Stimulated activated CD4-positive, alpha-beta T cell treated with anti-CD3 and anti-CD28 coated beads, Interleukin-15, amount 100 ng/mL, for 24 hours (primary cell): ENCODE measurements around the gene LAMC3.

Source experiments
- DNase-seq: peaks from one replicate; pipeline ENCODE4 v3.0.0-alpha.2; 2020

LAMC3 gene

DNA sequence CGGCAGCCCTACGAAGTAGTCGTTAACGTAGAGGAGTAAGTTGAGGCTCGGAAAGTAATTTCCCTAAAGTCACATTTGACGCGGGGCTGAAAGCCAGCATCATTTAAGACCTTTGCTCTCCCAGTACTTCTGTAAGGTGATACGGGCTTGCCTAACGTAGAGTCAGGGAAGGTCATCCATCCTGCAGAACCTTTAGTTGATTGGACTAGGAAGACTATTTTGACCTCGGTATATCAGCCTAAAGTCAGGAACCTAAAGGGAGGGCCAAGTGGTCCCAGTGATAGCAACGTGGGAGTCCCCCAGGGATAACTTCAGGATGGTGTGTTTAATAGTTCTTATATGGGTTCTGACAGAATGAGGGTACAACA lies 117.1 kb downstream of the LAMC3 start:
- no peak for DNase-seq

DNA sequence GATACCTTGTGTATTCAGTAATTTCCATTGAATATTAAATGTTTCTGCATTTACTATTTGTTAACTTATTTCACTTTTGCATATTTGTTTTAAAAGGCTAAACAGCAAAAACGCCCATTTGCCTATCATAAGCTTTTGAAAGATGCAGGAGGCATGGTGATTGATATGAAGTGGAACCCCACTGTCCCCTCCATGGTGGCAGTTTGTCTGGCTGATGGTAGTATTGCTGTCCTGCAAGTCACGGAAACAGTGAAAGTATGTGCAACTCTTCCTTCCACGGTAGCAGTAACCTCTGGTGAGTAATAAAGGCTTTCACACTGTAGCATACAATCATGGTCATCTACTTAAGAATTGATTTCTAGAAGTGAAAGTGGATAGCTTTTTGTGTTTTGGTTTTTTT lies 120.2 kb downstream of the LAMC3 start:
- no peak for DNase-seq

DNA sequence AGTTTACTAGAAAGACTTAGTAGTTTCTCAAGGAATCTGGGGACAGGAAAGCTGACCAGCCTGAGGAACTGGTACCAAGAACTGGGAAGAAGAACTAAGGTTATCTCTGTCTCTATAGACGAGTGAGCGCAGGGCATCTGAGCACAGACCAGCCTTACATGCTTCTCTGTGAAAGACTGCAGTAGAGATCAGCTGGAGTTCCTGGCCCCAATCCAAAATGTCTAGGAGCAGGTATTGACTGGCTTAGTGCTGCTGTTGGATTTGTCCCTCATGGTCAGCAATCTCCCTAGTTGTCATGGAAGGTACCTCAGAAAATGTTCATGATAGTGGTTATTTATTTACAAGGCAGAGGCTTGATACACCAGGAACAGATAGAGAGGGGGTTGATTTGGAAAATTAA lies 129.7 kb downstream of the LAMC3 start:
- no peak for DNase-seq

DNA sequence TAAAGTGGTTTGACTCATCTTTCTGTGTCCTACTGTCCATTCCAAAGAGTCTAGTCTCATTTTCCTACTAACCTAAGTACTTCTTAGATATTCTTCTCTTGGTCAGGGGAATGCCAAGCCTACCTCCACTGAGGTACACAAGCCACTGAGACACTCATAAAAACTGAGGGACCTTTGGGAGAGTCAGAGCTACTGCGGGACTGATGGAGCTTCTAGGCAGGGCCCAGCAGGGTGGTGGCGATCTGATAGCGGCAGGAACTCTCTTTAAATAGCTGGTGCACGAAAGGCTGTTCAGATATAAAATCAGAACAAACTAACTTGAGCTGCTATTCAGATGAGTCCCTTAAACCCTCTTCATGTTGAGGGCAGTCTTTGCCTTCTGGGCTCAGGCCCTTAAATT lies 131.1 kb downstream of the LAMC3 start:
- no peak for DNase-seq

DNA sequence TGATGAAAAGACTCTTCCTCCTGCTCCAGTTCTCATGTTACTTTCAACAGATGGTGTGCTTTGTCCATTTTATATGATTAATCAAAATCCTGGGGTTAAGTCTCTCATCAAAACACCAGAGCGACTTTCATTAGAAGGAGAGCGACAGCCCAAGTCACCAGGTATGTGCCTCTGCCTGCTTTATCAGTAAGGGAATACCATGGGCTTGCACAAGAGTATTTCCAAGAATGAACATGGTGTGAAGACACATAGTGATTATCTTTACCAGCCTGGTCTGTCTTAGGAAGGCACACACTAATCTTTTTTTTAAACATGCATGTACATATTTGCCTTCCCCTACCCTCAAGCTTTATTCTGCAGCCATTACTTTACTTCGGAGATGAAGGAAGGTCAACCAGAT lies 131.6 kb downstream of the LAMC3 start:
- no peak for DNase-seq

DNA sequence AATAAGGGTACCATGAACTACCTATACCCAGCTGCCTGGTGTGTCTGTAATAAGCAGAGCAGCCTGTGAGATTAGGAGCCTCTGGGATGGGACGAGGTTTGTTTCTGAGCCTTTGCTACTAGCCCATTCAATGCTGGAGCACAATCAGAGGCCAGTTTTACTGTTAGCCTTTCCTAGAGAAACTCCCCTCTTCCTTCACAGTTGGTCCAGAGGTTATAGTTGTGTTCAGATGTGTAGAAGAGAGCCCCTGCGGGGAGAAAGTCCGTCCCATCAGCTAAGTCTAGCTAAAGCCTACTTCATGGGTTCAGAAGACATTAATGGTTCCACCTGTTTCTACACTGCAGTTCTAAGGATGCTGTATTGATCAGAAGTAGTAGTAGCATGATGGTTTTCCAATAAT lies 133.2 kb downstream of the LAMC3 start:
- no peak for DNase-seq
